Left hindlimb (tissue), 1 donor: ENCODE data around the gene ERMAP.
A peak's percentile ranks its signal among the peaks of the same experiment; 100 is the strongest.
"Not testable (repeated sequence)": the region's sequence is repeated elsewhere in the genome, so short reads cannot be mapped to it uniquely, and the experiment has no call there.

ENCODE experiments used
- DNase-seq: peaks from one replicate; pipeline ENCODE4 v3.0.0-alpha.2; 2018

Gene ERMAP

DNA sequence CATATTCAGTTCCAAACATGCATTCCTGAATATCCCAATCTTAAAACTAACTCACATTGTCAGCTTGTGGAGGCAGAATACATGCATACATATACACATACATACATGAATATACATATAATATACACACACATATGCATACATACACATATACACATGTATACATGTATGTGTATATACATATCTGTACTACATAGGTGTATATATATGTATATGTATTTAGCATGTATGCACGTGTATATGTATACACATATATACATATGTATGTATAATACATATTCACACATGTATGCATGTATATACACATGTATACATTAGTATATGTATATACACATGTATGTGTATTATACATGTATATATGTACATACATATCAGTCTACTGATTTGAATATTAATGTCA, 28.3 kb downstream of the ERMAP start:
- DNase-seq: no peak

GRCh38 chr1:42845866-42846256, 28.9 kb downstream of the ERMAP start:
- DNase-seq: no peak

- DNase-seq: peak; percentile 96
Observed at GRCh38 chr1:42846257-42847110, 29.6 kb downstream of the ERMAP start, which contains the start of gene ZNF691. Gene ZNF691, plus strand, starts transcription at chr1:42846613. Its CDS starts 3,046 bp downstream, at chr1:42849659.

- no peak for DNase-seq
Observed at GRCh38 chr1:42847111-42847595, 30.2 kb downstream of the ERMAP start.

GRCh38 chr1:42847721-42848460, 31.0 kb downstream of the ERMAP start:
- no peak for DNase-seq

- DNase-seq: no peak
Observed at GRCh38 chr1:42848823-42849537, 32.1 kb downstream of the ERMAP start.

DNA sequence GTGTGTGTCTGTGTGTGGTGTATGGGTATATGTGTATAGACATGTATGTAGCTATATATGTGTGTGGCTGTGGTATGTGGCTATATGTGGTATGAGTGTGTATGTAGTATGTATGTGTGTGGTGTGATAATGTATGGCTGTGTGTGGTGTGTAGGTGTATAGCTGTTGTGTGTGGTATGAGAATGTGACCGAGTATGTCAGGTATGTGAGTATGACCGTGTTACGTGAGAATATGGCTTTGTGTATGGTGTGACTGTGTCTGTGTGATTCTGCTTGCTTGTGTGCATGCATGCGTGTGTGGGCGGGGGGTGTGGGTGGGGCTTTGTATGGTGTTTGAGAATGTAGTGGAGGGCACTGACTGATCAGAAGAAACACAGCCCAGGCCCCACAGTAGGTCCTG, 33.0 kb downstream of the ERMAP start:
- no peak for DNase-seq

GRCh38 chr1:42851420-42851819, 34.5 kb downstream of the ERMAP start:
- DNase-seq: no peak

- no peak for DNase-seq
Observed at GRCh38 chr1:42851960-42852607, 35.2 kb downstream of the ERMAP start.

- DNase-seq: no peak
Observed at GRCh38 chr1:42852608-42852980, 35.7 kb downstream of the ERMAP start.

GRCh38 chr1:42853116-42853884, 36.4 kb downstream of the ERMAP start:
- no peak for DNase-seq

- not testable (repeated sequence) for DNase-seq
Observed at GRCh38 chr1:42856554-42856953, 39.6 kb downstream of the ERMAP start.

GRCh38 chr1:42859366-42859765, 42.4 kb downstream of the ERMAP start:
- not testable (repeated sequence) for DNase-seq

GRCh38 chr1:42860339-42861013, 43.6 kb downstream of the ERMAP start:
- no peak for DNase-seq

GRCh38 chr1:42861014-42861399, 44.1 kb downstream of the ERMAP start:
- DNase-seq: no peak

DNA sequence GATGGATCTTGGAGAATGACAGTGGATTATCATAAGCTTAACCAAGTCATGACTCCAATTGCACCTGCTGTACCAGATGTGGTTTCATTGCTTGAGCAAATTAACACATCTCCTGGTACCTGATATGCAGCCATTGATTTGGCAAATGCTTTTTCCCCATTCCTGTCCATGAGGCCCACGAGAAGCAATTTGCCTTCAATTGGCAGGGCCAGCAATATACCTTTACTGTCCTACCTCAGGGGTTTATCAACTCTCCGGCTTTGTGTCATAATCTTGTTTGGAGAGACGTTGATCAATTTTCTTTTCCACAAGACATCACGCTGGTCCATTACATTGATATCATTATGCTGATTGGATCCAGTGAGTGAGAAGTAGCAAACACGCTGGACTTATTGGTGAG, 49.6 kb downstream of the ERMAP start:
- DNase-seq: no peak

DNA sequence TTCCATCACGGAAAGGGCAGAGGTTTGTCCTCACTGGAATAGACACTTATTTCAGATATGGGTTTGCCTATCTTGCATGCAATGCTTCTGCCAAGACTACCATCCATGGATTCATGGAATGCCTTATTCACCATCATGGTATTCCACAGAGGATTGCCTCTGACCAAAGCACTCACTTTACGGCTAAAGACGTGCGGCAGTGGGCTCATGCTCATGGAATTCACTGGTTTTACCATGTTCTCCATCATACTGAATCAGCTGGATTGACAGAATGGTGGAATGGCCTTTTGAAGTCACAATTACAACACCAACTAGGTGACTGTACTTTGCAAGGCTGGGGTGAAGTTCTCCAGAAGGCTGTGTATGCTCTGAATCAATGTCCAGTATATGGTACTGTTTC, 51.5 kb downstream of the ERMAP start:
- DNase-seq: not testable (repeated sequence)

GRCh38 chr1:42869254-42869653, 52.3 kb downstream of the ERMAP start:
- DNase-seq: not testable (repeated sequence)

DNA sequence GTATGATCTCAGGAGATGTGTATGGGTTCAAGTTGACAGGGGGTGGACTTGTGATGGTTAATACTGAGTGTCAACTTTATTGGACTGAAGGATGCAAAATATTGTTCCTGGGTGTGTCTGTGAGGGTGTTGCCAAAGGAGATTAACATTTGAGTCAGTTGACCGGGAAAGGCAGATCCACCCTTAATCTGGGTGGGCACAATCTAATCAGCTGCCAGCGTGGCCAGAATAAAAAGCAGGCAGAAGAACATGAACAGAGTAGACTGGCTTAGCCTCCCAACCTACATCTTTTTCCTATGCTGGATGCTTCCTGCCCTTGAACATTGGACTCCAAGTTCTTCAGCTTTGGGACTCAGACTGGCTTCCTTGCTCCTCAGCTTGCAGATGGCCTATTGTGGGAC, 52.8 kb downstream of the ERMAP start:
- DNase-seq: not testable (repeated sequence)

- not testable (repeated sequence) for DNase-seq
Observed at GRCh38 chr1:42873108-42873507, 56.2 kb downstream of the ERMAP start.

GRCh38 chr1:42873670-42874069, 56.7 kb downstream of the ERMAP start:
- DNase-seq: no peak
